ENCODE measurements around the gene RNF224.

- TF ChIP-seq EZH2 (IDR thresholded peaks at IDR 0.05; ENCODE audit: insufficient read depth, low read length), result no peak
- no peak for TF ChIP-seq CTCF (IDR thresholded peaks at IDR 0.05; ENCODE audit: insufficient read depth, low read depth, low read length)
Observed at GRCh38 chr9:137218212-137218753, 9.0 kb upstream of the RNF224 start.
